IPS-18a (cell line): ENCODE measurements around the gene TMEM200A.
A peak's percentile ranks its signal among the peaks of the same experiment; 100 is the strongest.

Experiments used
- H3K27ac ChIP-seq: one replicate; pipeline ENCODE4 v1.5.1; 2013; ENCODE audit warnings: low read length
- H3K27me3 ChIP-seq: one replicate; pipeline ENCODE4 v1.6.1; 2013; ENCODE audit warnings: mild to moderate bottlenecking, low read length; ENCODE audit not compliant: control insufficient read depth, insufficient read depth
- H3K36me3 ChIP-seq: one replicate; pipeline ENCODE4 v1.6.1; 2013; ENCODE audit warnings: low read depth, low read length; ENCODE audit not compliant: control insufficient read depth
- H3K4me1 ChIP-seq: one replicate; pipeline ENCODE4 v1.6.1; 2013; ENCODE audit warnings: low read depth, low read length; ENCODE audit not compliant: control insufficient read depth
- H3K4me3 ChIP-seq: one replicate; pipeline ENCODE4 v1.5.1; 2013; ENCODE audit warnings: low read length
- H3K9ac ChIP-seq: one replicate; pipeline ENCODE4 v1.6.1; 2013; ENCODE audit warnings: mild to moderate bottlenecking, low read length, moderate library complexity
- H3K9me3 ChIP-seq: one replicate; pipeline ENCODE4 v1.6.1; 2013; ENCODE audit warnings: low read depth, low read length; ENCODE audit not compliant: control insufficient read depth

TMEM200A gene

GRCh38 chr6:130364224-130364780 is 1.5 kb upstream of the TMEM200A start:
- Histone ChIP-seq H3K36me3 (no peaks in the 10 kb centered on the region), H3K27ac (no peak overlapping the region), H3K27me3 (peaks cover 16% of the 10 kb centered on the region), H3K9me3 (no peaks in the 10 kb centered on the region), H3K4me1 (peaks cover 22% of the 10 kb centered on the region), H3K4me3 (peak overlapping the region; percentile 94), H3K9ac (no peak overlapping the region)

- H3K4me3 ChIP-seq, result peak overlapping the region; percentile 94
- no peak overlapping the region for H3K27ac ChIP-seq
- H3K27me3 ChIP-seq, result peaks cover 16% of the 10 kb centered on the region
- H3K36me3 ChIP-seq, result no peaks in the 10 kb centered on the region
- no peaks in the 10 kb centered on the region for H3K9me3 ChIP-seq
- peak overlapping the region; percentile 79 for H3K9ac ChIP-seq
- H3K4me1 ChIP-seq, result peaks cover 22% of the 10 kb centered on the region
Observed at GRCh38 chr6:130366107-130367005, 539 bp downstream of the TMEM200A start.

GRCh38 chr6:130367767-130368166 is 1.9 kb downstream of the TMEM200A start:
- peaks cover 22% of the 10 kb centered on the region for H3K4me1 ChIP-seq
- no peak overlapping the region for H3K9ac ChIP-seq
- peaks cover 16% of the 10 kb centered on the region for H3K27me3 ChIP-seq
- H3K36me3 ChIP-seq, result no peaks in the 10 kb centered on the region
- H3K4me3 ChIP-seq, result peak overlapping the region; percentile 94
- no peak overlapping the region for H3K27ac ChIP-seq
- H3K9me3 ChIP-seq, result no peaks in the 10 kb centered on the region

- H3K36me3 ChIP-seq, result no peaks in the 10 kb centered on the region
- peaks cover 16% of the 10 kb centered on the region for H3K27me3 ChIP-seq
- no peak overlapping the region for H3K4me3 ChIP-seq
- H3K4me1 ChIP-seq, result peaks cover 23% of the 10 kb centered on the region
- no peak overlapping the region for H3K27ac ChIP-seq
- no peak overlapping the region for H3K9ac ChIP-seq
- no peaks in the 10 kb centered on the region for H3K9me3 ChIP-seq
Observed at GRCh38 chr6:130368576-130368975, 2.8 kb downstream of the TMEM200A start.

GRCh38 chr6:130369831-130370230 is 4.0 kb downstream of the TMEM200A start:
- Histone ChIP-seq H3K4me3 (no peak overlapping the region), H3K9me3 (no peaks in the 10 kb centered on the region), H3K27ac (no peak overlapping the region), H3K27me3 (peaks cover 16% of the 10 kb centered on the region), H3K36me3 (no peaks in the 10 kb centered on the region), H3K9ac (no peak overlapping the region), H3K4me1 (peaks cover 27% of the 10 kb centered on the region)

- Histone ChIP-seq H3K9me3 (no peaks in the 10 kb centered on the region), H3K4me1 (peaks cover 24% of the 10 kb centered on the region), H3K27me3 (peaks cover 10% of the 10 kb centered on the region), H3K27ac (no peak overlapping the region), H3K4me3 (no peak overlapping the region), H3K36me3 (no peaks in the 10 kb centered on the region), H3K9ac (no peak overlapping the region)
Observed at GRCh38 chr6:130371921-130372420, 6.2 kb downstream of the TMEM200A start.

GRCh38 chr6:130372786-130373185 is 7.0 kb downstream of the TMEM200A start:
- Histone ChIP-seq H3K4me1 (peaks cover 23% of the 10 kb centered on the region), H3K9me3 (no peaks in the 10 kb centered on the region), H3K27ac (no peak overlapping the region), H3K36me3 (no peaks in the 10 kb centered on the region), H3K4me3 (no peak overlapping the region), H3K9ac (no peak overlapping the region), H3K27me3 (peaks cover 2% of the 10 kb centered on the region)

- H3K4me1 ChIP-seq, result peaks cover 14% of the 10 kb centered on the region
Observed at GRCh38 chr6:130373992-130374391, 8.2 kb downstream of the TMEM200A start.

GRCh38 chr6:130376936-130377335 is 11.1 kb downstream of the TMEM200A start:
- no peaks in the 10 kb centered on the region for H3K36me3 ChIP-seq

More at GRCh38 chr6:130373992-130374391, 8.2 kb downstream of the TMEM200A start:
- no peaks in the 10 kb centered on the region for H3K9me3 ChIP-seq
- no peaks in the 10 kb centered on the region for H3K27me3 ChIP-seq
- no peak overlapping the region for H3K27ac ChIP-seq
- no peak overlapping the region for H3K9ac ChIP-seq
- H3K4me3 ChIP-seq, result no peak overlapping the region
- no peaks in the 10 kb centered on the region for H3K36me3 ChIP-seq

GRCh38 chr6:130377371-130377770 is 11.6 kb downstream of the TMEM200A start:
- no peak overlapping the region for H3K27ac ChIP-seq
- H3K36me3 ChIP-seq, result no peaks in the 10 kb centered on the region
- H3K9me3 ChIP-seq, result no peaks in the 10 kb centered on the region
- no peak overlapping the region for H3K9ac ChIP-seq
- no peak overlapping the region for H3K4me3 ChIP-seq
- no peaks in the 10 kb centered on the region for H3K27me3 ChIP-seq
- H3K4me1 ChIP-seq, result peaks cover 14% of the 10 kb centered on the region

More at GRCh38 chr6:130376936-130377335, 11.1 kb downstream of the TMEM200A start:
- Histone ChIP-seq H3K4me1 (peaks cover 14% of the 10 kb centered on the region), H3K9me3 (no peaks in the 10 kb centered on the region), H3K27me3 (no peaks in the 10 kb centered on the region), H3K9ac (no peak overlapping the region), H3K4me3 (no peak overlapping the region), H3K27ac (no peak overlapping the region)

GRCh38 chr6:130377915-130378314 is 12.1 kb downstream of the TMEM200A start:
- Histone ChIP-seq H3K36me3 (no peaks in the 10 kb centered on the region), H3K4me3 (no peak overlapping the region), H3K4me1 (peaks cover 14% of the 10 kb centered on the region), H3K27ac (no peak overlapping the region), H3K9ac (no peak overlapping the region), H3K9me3 (no peaks in the 10 kb centered on the region), H3K27me3 (no peaks in the 10 kb centered on the region)
